PC-9 (cell line): ENCODE measurements around the gene SDK2. TPM values are rescaled to one million over a fixed set of nuclear protein-coding genes. Genes with fewer than 3 reads are reported as not detected.

Source experiments
- BruUV-seq: library from RNA; stranded (reverse); fragments of 400-500 nt; replicated peaks from 2 replicates; lab custom pipeline; 2021; lab: Mats Ljungman, UMichigan
- CTCF ChIA-PET: fragments of 300-600 bp; sonication (Branson Sonifier 250); formaldehyde crosslinking; loops from one replicate; lab custom pipeline; 2022; ENCODE audit warnings: antibody characterized with exemption; lab: Charles Lee
- POLR2A ChIA-PET: fragments of 300-600 bp; sonication (Branson Sonifier 250); formaldehyde crosslinking; loops from one replicate; lab custom pipeline; 2022; ENCODE audit warnings: antibody characterized with exemption; ENCODE audit not compliant: unreplicated experiment; lab: Charles Lee
- DNase-seq, 2 experiments: peaks; one replicate each; pipeline versions ENCODE4 v3.0.0 to v3.0.0-alpha.2; 2015 to 2022; ENCODE audit warnings: mixed read lengths in 1 of 2
- H2AFZ ChIP-seq: fragments of 200-600 bp; sonication (generic); 2 replicates; pipeline ENCODE4 v1.8.1; 2017; ENCODE audit warnings: antibody characterized with exemption
- H3F3A ChIP-seq: fragments of 200-600 bp; sonication (generic); 2 replicates; pipeline ENCODE4 v1.8.1; 2017; ENCODE audit warnings: antibody characterized with exemption, mild to moderate bottlenecking, low read depth; ENCODE audit not compliant: insufficient read depth
- H3K27ac ChIP-seq: fragments of 200-600 bp; sonication (generic); 2 replicates; pipeline ENCODE4 v1.6.1; 2016; ENCODE audit warnings: mixed run types
- H3K27me3 ChIP-seq: fragments of 200-600 bp; sonication (generic); 2 replicates; pipeline ENCODE4 v1.6.1; 2016; ENCODE audit warnings: low read depth, mixed run types; ENCODE audit not compliant: insufficient read depth
- H3K36me3 ChIP-seq: fragments of 200-600 bp; sonication (generic); 2 replicates; pipeline ENCODE4 v1.6.1; 2016; ENCODE audit warnings: low read depth, mixed run types
- H3K4me1 ChIP-seq: fragments of 200-600 bp; sonication (generic); replicated peaks from 2 replicates; pipeline ENCODE4 v1.6.1; 2016; ENCODE audit warnings: mixed run types; ENCODE audit not compliant: insufficient read depth
- H3K4me2 ChIP-seq: fragments of 200-600 bp; sonication (generic); 2 replicates; pipeline ENCODE4 v1.6.1; 2017; ENCODE audit warnings: mixed run types
- H3K4me3 ChIP-seq: fragments of 200-600 bp; sonication (generic); 2 replicates; pipeline ENCODE4 v1.6.1; 2016; ENCODE audit warnings: mixed run types
- H3K79me2 ChIP-seq: fragments of 200-600 bp; sonication (generic); 2 replicates; pipeline ENCODE4 v1.6.1; 2017; ENCODE audit warnings: low read depth, mixed run types
- H3K9me2 ChIP-seq: fragments of 200-600 bp; sonication (generic); 2 replicates; pipeline ENCODE4 v1.8.1; 2017; ENCODE audit warnings: mild to moderate bottlenecking; ENCODE audit not compliant: insufficient read depth
- H3K9me3 ChIP-seq: fragments of 200-600 bp; sonication (generic); 2 replicates; pipeline ENCODE4 v1.8.1; 2016; ENCODE audit warnings: low read depth; ENCODE audit not compliant: insufficient read depth
- H4K20me1 ChIP-seq: fragments of 200-600 bp; sonication (generic); 2 replicates; pipeline ENCODE4 v1.8.1; 2017; ENCODE audit not compliant: insufficient read depth
- EZH2 ChIP-seq: fragments of 200-600 bp; sonication (generic); IDR thresholded peaks from 2 replicates; pipeline ENCODE4 v1.8.0; 2017; ENCODE audit warnings: antibody characterized with exemption, low read depth
- intact Hi-C: fragments of 100-400 bp; cut with micrococcal nuclease; formaldehyde crosslinking; loops from one replicate; pipeline ENCODE4 v1.10.0; 2022; ENCODE audit not compliant: unreplicated experiment
- total RNA-seq: library from RNA; stranded (reverse); gene quantifications from 2 replicates; pipeline ENCODE4 v1.2.3, GENCODE V29; 2021
- TF ChIP-seq, protein P1 (sequence below): fragments of 200-600 bp; sonication (generic); conservative IDR thresholded peaks from 2 replicates; pipeline ENCODE4 v1.6.1; 2017; ENCODE audit warnings: mixed run types, antibody characterized with exemption, mild to moderate bottlenecking, moderate library complexity

The SDK2 gene
- total RNA-seq, 1 experiment from 2014 or later = 0.04 TPM

DNA sequence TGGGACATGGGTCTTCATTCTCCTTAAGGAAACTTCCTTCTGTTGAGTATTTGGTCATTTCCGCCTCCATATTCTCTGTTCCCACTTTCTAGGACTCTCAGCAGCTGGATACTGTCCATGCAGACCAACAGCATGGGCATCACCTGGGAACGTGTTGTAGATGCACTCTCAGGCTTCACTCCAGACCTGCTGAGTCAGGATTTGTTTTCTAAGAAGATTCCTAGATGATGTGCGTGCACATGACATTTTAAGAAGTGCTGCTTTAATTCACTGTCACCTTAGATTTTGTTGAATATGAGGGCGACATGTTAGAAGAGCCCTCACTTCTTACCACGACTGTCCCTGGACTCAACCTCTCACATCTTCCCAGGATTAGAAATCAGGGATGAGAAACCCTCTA lies 10.0 kb upstream of the SDK2 start:
- Histone ChIP-seq H3K27ac (no peak overlapping the region), H3K9me3 (peaks cover 5% of the 10 kb centered on the region), H3K9me2 (no peaks in the 10 kb centered on the region), H3K4me1 (no peaks in the 10 kb centered on the region), H4K20me1 (no peaks in the 10 kb centered on the region), H3K27me3 (peaks cover 80% of the 10 kb centered on the region), H3K4me2 (no peak overlapping the region), H3K36me3 (no peaks in the 10 kb centered on the region), H3F3A (no peaks in the 10 kb centered on the region), H3K79me2 (no peaks in the 10 kb centered on the region), H3K4me3 (no peak overlapping the region), H2AFZ (no peak overlapping the region)
- POLR2A ChIA-PET = no interaction called here
- intact Hi-C loops = no loop called here
- no peak for DNase-seq
- no TSS peak for BruUV-seq
- CTCF ChIA-PET = no interaction called here
- no peak for TF ChIP-seq EZH2
- TF ChIP-seq, protein P1, sequence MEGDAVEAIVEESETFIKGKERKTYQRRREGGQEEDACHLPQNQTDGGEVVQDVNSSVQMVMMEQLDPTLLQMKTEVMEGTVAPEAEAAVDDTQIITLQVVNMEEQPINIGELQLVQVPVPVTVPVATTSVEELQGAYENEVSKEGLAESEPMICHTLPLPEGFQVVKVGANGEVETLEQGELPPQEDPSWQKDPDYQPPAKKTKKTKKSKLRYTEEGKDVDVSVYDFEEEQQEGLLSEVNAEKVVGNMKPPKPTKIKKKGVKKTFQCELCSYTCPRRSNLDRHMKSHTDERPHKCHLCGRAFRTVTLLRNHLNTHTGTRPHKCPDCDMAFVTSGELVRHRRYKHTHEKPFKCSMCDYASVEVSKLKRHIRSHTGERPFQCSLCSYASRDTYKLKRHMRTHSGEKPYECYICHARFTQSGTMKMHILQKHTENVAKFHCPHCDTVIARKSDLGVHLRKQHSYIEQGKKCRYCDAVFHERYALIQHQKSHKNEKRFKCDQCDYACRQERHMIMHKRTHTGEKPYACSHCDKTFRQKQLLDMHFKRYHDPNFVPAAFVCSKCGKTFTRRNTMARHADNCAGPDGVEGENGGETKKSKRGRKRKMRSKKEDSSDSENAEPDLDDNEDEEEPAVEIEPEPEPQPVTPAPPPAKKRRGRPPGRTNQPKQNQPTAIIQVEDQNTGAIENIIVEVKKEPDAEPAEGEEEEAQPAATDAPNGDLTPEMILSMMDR = no peak

DNA sequence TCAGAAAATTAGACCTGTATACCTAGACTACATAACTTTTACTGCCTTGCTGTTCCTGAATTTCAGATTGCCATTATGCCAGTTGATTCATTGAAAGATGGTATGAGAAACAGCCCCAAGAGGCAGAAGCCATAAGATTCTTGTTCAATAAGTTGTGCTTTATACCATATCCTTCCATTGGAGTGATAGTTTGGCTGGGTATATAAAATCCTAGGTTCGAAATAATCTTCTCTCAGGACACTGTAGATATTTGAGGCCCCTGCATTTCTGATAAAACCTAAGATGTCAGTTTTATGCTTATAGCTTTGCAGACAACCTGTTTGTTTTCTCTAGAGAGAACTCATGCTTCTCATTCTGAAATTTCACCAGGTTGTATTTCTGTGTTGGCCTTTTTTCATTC lies 9.6 kb upstream of the SDK2 start:
- H3K27me3 ChIP-seq = peaks cover 80% of the 10 kb centered on the region
- intact Hi-C loops = no loop called here
- no peaks in the 10 kb centered on the region for H3K4me1 ChIP-seq
- H3K9me2 ChIP-seq = no peaks in the 10 kb centered on the region
- H3K27ac ChIP-seq = no peak overlapping the region
- H3K4me3 ChIP-seq = no peak overlapping the region
- BruUV-seq = no TSS peak
- ChIA-PET POLR2A (no interaction called here), CTCF (no interaction called here)
- no peaks in the 10 kb centered on the region for H3F3A ChIP-seq
- H3K9me3 ChIP-seq = peaks cover 5% of the 10 kb centered on the region
- H3K79me2 ChIP-seq = no peaks in the 10 kb centered on the region
- no peak overlapping the region for H2AFZ ChIP-seq
- H3K36me3 ChIP-seq = no peaks in the 10 kb centered on the region
- no peaks in the 10 kb centered on the region for H4K20me1 ChIP-seq
- TF ChIP-seq, protein P1 = no peak
- TF ChIP-seq EZH2 = no peak
- H3K4me2 ChIP-seq = no peak overlapping the region
- DNase-seq = no peak

- TF ChIP-seq, protein P1 = no peak
- no peak for TF ChIP-seq EZH2
- H3K27ac ChIP-seq = no peak overlapping the region
- H3K4me3 ChIP-seq = no peak overlapping the region
- BruUV-seq = no TSS peak
- H3F3A ChIP-seq = no peaks in the 10 kb centered on the region
- no peaks in the 10 kb centered on the region for H3K36me3 ChIP-seq
- H3K4me1 ChIP-seq = no peaks in the 10 kb centered on the region
- no peaks in the 10 kb centered on the region for H3K79me2 ChIP-seq
- H3K4me2 ChIP-seq = no peak overlapping the region
- ChIA-PET CTCF (no interaction called here), POLR2A (no interaction called here)
- H3K9me3 ChIP-seq = peaks cover 5% of the 10 kb centered on the region
- intact Hi-C loops = no loop called here
- no peak for DNase-seq
- H3K9me2 ChIP-seq = no peaks in the 10 kb centered on the region
- no peaks in the 10 kb centered on the region for H4K20me1 ChIP-seq
- H2AFZ ChIP-seq = no peak overlapping the region
- H3K27me3 ChIP-seq = peaks cover 82% of the 10 kb centered on the region
Measured at GRCh38 chr17:73652886-73653480, 8.7 kb upstream of the SDK2 start.
